T47D (cell line): ENCODE measurements around the gene CNTN5.

Source experiments
- DNase-seq, 2 experiments: peaks; one replicate each; pipeline versions ENCODE4 v3.0.0 to v3.0.0-alpha.2; 2011 to 2012; ENCODE audit warnings: low read depth in 1 of 2, low spot score in 1 of 2
- JUND ChIP-seq: IDR thresholded peaks from 2 replicates; pipeline ENCODE4 v1.6.1; 2012; ENCODE audit warnings: low read depth
- in situ Hi-C: cut with HindIII; loops from 2 replicates; pipeline ENCODE4 v1.10.0; 2016; ENCODE audit warnings: low sequenced_read_pairs, low pct_unique_long_range_greater_than_20kb

CNTN5 gene

DNA sequence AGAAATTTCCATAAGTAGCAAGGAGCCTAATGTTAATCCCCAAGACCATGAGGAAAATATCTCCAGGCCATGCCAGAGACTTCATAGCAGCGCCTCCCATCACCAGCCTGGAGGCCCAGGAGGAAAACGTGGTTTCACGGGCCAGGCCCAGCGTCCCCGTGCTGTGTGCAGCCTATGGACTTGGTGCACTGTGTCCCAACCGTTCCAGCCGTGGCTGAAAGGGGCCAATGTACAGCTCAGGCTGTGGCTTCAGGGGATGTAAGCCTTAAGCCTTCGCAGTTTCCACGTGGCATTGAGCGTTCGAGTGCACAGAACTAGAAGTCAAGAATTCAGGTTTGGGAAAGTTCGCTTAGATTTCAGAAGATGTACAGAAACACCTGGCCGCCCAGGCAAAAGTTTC lies 510.7 kb downstream of the CNTN5 start:
- DNase-seq = no peak
- in situ Hi-C loops = no loop called here
- no peak for TF ChIP-seq JUND

DNA sequence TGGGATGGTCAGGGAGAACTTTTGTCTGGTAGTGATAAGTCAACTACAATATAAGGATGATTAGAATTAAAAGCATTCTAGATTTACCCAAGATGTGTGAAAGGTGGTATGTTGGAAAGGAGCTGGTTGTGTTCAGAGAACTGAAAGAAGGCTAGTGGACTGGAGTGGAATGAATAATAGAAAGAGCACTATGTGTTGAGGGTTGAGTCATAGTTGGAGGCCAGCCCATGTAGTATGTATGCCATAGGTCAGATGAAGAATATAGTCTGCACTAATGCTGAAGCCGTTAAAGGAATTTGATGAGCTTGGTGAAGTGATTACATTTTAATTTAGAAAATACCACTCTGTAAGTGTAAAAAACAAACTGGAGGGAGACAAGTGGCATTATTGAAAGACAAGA lies 514.1 kb downstream of the CNTN5 start:
- TF ChIP-seq JUND = no peak
- in situ Hi-C loops = no loop called here
- no peak for DNase-seq

DNA sequence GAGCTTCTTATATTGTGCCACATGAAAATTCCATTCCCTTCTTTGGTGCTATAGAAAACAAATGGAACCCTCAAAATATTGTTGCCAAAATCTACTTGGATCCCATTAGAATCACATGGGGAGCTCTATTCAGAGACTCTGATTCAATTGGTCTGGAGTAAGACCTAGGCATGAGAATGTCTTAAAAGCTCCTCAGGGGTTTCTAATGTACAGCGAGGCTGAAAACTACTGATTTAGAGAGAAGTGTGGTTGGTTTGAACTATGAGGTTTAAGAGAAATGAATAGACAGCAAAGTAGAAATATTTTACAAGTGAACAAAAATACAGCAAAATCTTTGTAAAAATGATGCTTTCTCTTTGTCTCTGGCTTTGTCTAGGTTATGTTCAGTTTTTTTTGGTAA lies 514.7 kb downstream of the CNTN5 start:
- no peak for TF ChIP-seq JUND
- in situ Hi-C loops = no loop called here
- DNase-seq = no peak

DNA sequence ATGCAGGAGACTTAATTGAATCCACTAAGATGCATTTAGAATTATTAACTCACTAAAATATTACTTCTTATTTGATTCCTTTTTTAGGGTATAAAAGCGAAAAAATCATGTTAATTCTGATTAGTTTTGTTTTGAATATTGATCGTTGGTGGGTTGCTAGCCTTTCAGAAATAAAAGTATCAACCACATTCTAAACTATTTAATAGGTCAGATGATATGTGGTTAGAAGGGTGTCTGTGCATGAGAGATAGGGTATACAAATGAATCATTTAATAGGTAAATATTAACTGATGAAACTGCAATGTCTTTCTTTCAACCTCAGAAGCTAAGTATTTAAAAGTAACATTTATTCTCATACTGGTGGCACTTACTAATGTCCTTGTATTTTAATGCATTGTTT lies 515.1 kb downstream of the CNTN5 start:
- in situ Hi-C loops = no loop called here
- DNase-seq = no peak
- TF ChIP-seq JUND = no peak

DNA sequence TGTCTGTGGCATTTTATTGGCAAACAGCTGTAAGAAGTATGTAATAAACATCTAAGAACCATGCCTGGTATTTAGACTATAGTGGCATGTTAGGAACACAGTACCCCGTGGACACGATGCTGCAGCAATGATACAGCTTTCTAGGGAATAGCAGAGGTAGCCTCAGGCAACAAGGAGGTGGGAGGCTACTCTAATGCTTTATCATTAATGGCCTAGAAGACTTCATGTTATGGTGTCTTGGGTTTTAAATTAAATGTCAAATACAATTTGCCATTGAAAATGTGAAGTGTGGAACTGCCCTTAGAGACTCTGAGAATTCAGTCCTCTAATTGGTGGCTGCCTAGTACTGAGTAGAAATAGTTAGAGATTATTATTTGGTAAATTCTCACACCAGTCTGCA lies 516.9 kb downstream of the CNTN5 start:
- in situ Hi-C loops = no loop called here
- no peak for DNase-seq
- TF ChIP-seq JUND = no peak

DNA sequence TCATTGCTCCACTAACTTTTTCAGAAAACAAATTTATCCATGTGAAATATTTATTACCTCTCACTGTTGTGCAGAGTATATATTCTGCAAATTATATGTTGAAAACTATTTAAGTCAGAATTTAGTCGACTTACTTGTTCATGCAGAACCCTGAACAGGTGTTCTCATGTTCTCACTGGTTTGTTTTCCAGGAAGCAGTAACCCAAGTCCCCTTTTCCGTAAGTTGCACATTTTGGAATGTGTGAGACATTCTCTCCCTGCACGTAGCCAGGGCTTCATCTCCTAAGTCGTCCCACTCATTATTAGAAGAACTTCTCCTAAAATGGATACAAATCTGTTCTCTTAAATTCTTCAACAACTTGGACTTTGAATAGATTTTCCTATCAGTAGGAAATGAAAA lies 524.9 kb downstream of the CNTN5 start:
- in situ Hi-C loops = no loop called here
- no peak for TF ChIP-seq JUND
- no peak for DNase-seq

DNA sequence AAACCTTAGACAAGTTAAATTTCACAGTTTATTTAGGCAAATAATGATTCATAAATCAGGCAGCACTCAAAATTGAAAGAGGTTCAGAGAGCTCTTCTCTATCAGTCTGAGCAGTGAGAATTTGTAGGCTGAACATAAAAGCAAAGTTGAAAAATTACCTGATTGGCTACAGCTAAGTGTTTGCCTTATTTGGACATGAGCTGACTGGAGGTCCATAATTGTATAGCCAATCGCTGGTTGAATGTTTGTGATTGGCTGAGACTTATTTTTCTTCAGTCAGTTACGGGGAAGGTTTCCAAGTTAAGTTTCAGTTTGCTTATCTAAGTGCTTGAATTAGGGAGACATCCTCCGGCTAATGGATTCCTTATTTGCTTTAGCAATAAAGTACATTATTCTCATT lies 527.5 kb downstream of the CNTN5 start:
- peak in 1 of 2 experiments; percentile 26 for DNase-seq
- TF ChIP-seq JUND = no peak
- in situ Hi-C loops = no loop called here

DNA sequence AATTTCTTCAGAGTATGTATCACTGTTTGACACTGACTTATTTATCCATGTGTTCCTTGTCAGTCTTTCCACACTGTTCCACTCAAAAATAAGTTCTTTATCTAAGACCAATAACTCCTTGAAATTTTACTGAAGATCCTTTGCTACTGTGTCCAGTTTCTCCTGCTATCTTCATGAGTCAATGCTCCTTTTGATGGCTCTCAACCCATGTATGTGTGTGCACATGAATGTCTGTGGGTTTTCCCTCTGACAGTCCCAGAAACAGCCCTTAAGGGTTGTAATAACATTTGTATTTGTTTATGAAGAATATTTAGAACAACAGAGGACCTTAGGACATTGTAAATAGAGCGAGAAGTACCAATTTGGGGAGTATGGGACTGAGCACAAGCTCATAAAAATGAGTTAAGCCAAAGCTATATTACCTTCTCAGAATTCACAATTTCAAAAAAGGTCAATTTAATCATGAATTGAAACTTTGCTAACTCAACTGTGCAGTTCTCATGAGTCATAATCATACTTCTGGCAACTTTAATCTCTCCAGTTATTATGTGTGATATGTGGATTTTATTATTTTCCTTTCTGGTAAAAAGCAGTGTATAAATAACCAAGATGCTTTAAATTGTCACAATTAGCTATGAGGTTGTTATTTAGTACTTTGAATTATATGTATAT lies 533.6 kb downstream of the CNTN5 start:
- in situ Hi-C loops = no loop called here
- TF ChIP-seq JUND = no peak
- no peak for DNase-seq

DNA sequence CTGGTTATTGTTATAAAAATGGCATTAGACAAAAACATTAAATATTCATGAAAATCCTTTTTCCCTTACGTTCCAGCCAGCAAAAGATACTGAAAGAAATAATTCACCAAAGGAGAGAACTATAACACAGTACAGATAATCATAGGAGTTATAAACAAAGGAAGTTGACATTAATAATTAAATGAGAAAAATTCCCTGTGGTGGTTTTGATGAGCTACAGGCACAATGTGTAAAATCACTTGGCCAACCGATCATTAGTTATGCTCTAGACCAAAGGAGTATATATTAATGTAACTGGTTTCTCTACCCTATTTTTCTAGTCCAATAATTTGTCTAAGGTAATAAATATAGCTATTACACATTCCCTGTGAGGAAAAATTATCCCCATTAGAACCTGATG lies 534.7 kb downstream of the CNTN5 start:
- in situ Hi-C loops = no loop called here
- no peak for TF ChIP-seq JUND
- DNase-seq = no peak

DNA sequence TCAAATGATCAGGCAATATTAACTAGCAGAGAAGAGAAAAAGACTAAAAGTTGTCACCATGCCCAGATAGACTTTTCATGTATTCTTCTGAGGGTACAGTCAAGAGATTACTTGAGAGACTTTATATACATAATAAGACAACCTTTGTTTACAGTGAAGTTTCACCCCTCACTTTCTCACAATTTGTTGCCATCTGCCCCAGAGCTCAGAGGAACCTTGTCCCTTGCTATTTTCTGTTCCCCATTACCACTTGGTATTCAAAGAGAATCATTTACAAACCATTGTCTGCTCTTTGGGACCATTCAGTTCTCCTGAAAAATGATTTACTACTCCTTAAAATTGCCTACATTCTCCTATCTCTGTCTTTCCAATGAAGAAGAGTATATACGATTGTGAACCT lies 544.6 kb downstream of the CNTN5 start:
- in situ Hi-C loops = no loop called here
- no peak for TF ChIP-seq JUND
- DNase-seq = no peak

DNA sequence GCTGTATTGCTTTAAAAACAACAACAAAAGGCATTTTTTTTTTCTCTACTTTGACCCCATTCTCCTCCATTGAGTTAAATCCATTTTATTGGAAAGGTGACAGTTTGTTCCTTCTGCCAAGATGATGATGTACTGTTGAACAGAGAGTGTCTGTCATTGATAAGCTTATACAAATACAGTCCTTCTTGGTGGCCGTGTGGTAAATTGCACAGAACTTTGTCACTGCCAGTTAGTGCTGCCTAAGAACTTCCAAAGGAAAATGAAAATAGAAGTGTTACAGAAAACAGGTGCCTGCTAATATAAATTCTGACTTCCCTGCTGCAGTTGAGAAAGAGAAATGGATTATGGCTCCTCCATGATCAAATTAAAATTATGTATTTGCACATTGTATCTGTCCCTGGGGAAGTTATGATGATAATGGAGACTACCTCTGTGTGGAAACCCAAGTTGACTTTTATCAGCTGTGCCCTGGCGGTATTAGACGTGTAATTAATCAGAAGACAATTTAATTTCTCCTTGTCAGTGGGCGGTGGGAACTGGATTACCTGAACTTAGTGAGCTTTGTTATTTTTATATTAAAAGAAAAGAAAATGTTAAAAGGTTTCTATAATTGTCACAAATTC lies 546.7 kb downstream of the CNTN5 start:
- in situ Hi-C loops = no loop called here
- no peak for DNase-seq
- TF ChIP-seq JUND = no peak

DNA sequence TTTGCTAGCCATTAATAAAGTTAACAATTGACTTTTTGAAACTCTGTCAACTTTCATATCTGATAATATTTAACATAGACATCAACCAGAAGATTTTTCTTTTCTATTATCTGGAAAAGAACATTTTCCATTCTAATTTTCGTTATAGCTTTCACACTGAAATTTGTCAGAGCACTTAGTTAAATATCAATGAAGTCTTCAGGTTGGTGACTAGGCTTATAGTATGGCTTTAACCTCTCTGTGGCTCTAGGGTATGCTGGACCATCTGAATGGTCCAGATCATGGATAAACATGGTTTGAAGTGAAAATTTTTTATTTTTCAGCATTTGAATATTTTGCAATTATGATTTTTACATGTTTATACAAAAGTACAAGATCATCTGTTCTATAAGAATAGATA lies 548.1 kb downstream of the CNTN5 start:
- no peak for TF ChIP-seq JUND
- DNase-seq = no peak
- in situ Hi-C loops = no loop called here

DNA sequence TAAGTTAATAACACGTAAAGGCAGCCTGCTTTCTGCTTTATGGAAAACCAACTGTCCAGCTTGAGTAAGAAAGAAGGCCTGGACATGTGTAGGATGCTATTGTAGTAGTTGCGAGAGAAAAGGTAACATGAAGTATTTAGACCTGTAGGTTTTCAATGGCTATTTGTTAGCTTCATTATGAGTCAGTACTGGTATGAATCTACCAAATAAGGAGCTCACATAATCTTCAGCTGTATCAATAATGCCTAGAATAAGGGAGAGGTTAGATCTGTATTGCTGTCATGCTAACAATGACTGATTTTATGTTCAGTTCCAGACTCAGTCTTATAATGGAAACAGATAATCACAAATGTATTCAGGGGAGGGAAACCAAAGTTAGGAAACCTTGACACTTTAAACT lies 550.3 kb downstream of the CNTN5 start:
- DNase-seq = no peak
- in situ Hi-C loops = no loop called here
- no peak for TF ChIP-seq JUND

DNA sequence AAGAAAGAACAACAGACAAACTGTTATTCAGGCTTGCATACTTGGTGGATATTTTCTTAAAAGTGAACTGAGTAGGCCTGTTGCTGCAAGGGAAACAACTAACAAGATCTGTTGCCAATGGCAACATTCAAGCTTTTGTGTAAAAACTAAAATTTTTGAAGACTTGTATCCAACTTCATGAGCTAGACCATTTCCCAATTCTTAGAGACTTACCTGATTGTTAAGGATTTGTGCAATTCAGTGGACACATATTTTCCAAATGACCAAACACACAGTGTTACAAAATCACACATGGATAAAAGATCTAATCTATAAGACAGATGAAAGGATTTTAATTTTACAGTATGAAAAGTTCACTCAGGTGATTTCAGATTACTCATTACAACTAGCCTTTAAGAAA lies 564.1 kb downstream of the CNTN5 start:
- no peak for TF ChIP-seq JUND
- in situ Hi-C loops = no loop called here
- DNase-seq = no peak
